ENCODE data around the gene FRMD1.

FRMD1 gene

DNA sequence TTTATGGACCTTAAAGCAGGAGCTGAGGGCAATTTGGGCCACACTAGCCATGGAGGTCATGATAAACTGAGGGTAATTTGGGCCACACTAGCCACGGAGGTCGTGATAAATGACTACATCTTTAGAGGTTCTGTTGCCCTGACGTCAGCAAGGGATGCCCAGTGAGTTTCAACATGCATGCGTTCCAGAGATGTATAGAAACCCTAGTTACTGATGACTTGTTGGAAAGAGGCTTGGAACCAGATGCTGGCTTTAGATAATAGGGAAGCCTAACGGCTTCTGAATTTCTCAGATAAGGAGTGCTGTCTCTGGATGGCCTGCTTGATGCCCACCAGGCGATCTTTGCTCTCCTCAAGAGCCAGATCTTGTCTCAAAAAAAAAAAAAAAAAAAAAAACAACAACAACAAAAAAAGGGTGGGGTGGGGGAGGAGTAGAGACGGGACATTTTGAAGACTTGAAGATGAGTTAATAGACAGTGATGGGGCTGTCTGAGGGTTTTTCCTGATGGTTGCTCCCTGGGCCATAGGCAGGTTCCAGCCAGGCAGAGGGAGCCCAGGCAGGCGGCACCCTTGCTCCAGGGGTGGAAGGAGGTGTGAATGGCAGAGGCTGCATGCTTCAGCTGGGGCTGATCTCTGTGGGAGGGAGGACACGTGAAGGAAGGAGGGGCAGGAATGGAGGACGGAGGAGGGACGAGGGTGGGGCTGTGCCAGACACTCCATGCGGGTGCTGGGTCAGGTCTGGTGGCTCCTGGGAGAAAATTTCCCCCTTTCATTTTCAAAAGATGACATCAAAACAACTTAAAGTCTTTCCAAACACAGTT lies 27.0 kb upstream of the FRMD1 start:
- no peak overlapping the region for H3K4me3 ChIP-seq (ENCODE audit: low read length)
- no peak for TF ChIP-seq CTCF (IDR thresholded peaks at IDR 0.05; ENCODE audit: insufficient read depth, low read depth, low read length, missing control alignments)
- DNase-seq (ENCODE audit: low read depth) = no peak

GRCh38 chr6:168104636-168105035 lies 25.6 kb upstream of the FRMD1 start:
- H3K4me3 ChIP-seq (ENCODE audit: low read length) = no peak overlapping the region
- TF ChIP-seq CTCF (IDR thresholded peaks at IDR 0.05; ENCODE audit: insufficient read depth, low read depth, low read length, missing control alignments) = no peak
- no peak for DNase-seq (ENCODE audit: low read depth)

DNA sequence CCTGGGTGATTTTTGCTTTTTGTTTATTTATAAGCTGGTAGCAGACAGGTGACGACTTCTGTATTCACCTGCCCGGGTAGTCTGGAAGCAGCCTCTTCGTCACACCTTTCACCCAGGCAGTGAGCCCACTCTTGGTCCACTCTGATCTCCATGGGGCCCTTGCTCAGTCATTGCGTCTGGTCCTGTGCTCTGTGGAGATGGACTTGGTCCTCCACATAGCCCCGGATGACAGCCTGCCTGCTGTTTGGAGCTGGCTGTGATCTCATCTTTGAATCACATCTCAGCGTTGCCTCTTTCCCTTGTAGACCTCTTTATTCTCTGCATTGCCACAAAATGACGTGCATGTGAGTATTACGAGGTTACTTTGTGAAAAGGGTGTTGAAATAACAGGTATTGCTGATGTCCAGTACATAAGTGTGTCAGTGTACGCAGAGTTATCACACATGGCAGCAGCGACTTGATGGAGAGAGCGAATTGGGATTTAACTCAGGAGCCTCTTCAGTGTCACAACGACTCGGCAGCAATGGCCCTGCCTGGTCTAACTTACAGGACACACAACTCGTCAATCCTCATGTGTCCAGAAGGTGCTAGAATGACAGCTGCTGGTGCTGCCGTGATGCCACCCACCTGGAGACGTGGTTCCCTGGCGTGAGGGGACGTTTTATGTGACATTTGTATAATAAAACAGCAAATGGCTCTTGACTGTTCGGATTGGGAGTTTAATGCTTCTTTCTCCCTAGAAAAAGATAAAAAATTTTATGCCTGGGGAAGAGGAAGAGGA lies 24.2 kb upstream of the FRMD1 start:
- DNase-seq (ENCODE audit: low read depth) = no peak
- no peak overlapping the region for H3K4me3 ChIP-seq (ENCODE audit: low read length)
- no peak for TF ChIP-seq CTCF (IDR thresholded peaks at IDR 0.05; ENCODE audit: insufficient read depth, low read depth, low read length, missing control alignments)

GRCh38 chr6:168102315-168102985 lies 23.4 kb upstream of the FRMD1 start:
- DNase-seq (ENCODE audit: low read depth) = no peak
- no peak overlapping the region for H3K4me3 ChIP-seq (ENCODE audit: low read length)
- no peak for TF ChIP-seq CTCF (IDR thresholded peaks at IDR 0.05; ENCODE audit: insufficient read depth, low read depth, low read length, missing control alignments)

- DNase-seq (ENCODE audit: low read depth) = no peak
- H3K4me3 ChIP-seq (ENCODE audit: low read length) = no peak overlapping the region
- TF ChIP-seq CTCF (IDR thresholded peaks at IDR 0.05; ENCODE audit: insufficient read depth, low read depth, low read length, missing control alignments) = no peak
These were observed 22.7 kb upstream of the FRMD1 start for GRCh38 chr6:168101590-168102314.

DNA sequence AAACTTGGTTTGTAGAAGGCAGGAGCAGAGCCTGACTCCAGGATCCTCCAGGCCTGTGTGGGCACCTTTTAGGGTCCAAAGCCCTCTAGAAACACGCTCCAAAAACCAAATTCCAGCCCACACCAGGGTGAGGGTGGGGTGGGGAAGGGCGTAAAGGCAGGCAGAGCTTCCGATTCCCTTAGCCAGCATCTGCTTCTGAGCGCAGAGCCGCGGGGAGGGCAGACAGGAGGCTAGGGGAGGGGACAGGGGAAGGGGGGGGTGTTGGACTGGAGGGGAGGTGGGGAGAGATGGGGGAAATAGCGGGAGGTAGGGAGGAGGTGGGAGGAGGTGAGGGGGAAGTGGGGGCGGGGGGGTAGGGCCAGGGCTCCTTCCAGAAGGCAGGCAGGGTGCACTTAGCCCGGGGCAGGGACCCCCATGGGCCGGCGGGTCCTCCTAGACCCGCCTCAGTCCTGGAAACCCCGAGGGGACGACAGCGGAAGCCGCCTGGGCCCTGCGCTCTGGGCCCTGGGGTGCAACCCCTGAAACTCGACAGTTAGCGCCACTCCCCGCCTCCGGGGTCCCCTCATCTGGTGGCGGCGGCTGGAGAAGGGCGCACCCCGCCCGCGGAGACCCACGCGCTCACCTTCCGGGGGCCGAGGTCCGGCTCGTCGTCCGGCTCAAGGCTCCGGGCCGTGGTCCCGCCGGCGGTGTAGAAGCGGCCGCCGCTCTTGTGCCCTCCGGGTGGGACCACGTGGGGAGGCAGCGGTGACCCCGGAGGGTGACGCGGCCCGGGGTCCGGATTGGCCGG lies 22.0 kb upstream of the FRMD1 start:
- H3K4me3 ChIP-seq (ENCODE audit: low read length) = no peak overlapping the region
- TF ChIP-seq CTCF (IDR thresholded peaks at IDR 0.05; ENCODE audit: insufficient read depth, low read depth, low read length, missing control alignments) = no peak
- no peak for DNase-seq (ENCODE audit: low read depth)

Measured in epithelial cell of esophagus (primary cell).